Kidney tubule cell (primary cell): ENCODE data around the gene CASZ1.

Experiments used
- DNase-seq: peaks from one replicate; pipeline ENCODE4 v3.0.0-alpha.2; 2018; ENCODE audit warnings: low spot score

Gene CASZ1

DNA sequence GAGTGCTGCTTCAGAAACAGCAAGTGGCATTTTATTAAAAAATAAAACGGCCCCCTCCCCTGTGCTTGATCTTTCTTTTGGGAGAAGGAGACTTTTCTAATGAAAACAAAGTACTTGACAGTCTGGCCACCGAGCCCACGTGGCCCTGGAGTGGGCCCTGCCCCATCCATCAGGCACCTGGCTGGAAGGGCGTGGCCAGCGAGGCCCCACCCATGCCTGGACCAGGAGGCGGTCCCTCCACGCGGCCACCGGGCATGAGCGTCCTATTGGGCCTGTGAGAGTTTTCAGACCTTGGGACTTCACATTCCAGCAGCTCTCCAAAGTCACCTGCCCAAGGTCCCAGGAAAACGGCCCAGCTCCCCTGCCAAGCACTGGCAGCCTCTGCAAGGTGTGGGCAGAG, 144.7 kb downstream of the CASZ1 start:
- DNase-seq = peak; percentile 17

DNA sequence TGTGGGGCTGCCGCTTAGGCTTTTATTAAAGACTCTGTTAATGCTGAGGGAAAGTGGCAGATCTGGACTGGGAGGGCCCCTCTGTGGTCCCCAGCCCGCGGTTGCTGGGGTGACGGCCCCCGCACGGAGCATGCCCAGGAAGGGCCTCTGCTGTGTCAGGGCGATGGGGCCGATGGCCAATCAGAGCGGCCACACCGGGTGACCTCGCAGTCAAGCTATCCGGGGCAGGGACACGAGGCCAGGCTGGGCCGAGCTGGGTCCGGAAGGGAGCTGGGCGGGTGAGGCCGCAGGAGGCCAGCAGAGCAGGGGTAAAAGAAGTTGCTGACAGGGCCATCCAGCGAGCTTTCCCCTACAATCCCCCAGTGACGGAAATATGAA, 145.1 kb downstream of the CASZ1 start:
- peak; percentile 13 for DNase-seq

DNA sequence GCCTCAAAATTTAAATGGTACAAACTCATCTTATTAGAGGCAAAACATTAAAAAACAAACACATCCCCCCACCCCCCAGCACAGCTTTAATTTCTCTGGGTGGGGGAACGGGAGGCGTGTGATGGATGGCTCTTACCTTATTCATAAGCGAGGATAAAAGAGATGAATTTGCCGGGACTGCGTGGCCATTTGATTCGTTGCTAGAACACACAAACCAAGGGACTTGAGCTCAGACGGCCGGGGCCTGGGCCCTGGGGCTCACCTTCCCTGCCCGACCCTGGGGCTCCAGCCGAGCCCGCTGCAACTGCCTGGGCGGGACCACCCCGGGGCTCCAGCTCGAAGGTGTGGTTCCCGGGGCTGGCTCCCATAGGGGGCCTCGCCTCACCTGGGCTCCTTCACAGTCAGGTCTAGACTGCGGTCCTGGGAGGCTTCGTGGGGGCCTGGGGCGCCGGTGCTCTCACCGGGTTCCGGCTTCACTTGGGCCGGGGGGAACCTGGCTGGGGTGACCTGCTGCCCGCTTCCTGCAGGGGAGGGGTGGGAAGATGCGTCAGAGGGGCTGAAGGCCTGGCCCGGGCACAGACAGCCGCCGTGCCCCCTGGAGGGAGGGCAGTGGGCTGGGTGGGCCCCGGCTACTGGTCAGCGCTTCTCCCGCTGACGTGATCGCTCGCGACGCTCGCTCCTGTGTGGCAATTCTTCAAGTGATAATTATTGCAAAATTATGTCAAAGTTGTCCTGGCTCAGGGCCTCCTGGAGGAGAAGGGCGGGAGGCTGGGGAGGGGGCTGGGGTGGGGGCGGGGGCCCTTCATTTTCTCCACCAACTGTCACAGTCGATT, 145.7 kb downstream of the CASZ1 start:
- no peak for DNase-seq

DNA sequence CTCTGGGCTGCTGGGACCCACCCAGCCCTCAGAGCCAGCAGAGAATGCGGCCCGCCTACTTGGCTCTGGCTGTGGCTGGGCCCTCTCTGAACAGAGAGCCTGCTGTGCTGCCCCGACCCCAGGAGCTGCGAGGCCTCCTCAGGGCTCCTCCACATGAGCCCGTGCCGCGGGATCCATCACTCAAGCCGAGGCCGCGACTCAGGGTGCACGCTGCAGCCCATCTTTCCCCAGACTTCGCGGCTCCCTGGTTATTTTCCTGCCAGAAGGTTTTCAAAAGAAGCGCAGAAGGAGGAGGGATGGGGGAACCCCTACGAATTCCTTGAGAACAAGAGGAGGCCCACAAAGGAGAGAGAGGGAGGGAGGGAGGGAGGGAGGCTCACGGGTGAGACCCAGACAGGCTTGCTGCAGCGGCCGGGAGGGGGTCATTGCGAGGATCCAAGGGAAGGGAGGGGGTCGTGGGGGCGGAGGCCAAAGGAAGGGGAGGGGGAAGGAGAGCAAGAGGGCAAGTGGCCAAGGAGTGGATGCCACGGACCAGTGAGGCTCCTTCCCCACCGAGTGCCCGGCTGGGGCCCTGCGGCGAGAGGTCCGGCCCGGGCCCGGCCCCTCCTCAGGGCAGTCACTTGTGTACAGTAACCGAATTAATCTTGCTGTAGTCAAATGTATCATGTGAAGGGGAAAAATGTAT, 146.8 kb downstream of the CASZ1 start:
- DNase-seq = no peak

DNA sequence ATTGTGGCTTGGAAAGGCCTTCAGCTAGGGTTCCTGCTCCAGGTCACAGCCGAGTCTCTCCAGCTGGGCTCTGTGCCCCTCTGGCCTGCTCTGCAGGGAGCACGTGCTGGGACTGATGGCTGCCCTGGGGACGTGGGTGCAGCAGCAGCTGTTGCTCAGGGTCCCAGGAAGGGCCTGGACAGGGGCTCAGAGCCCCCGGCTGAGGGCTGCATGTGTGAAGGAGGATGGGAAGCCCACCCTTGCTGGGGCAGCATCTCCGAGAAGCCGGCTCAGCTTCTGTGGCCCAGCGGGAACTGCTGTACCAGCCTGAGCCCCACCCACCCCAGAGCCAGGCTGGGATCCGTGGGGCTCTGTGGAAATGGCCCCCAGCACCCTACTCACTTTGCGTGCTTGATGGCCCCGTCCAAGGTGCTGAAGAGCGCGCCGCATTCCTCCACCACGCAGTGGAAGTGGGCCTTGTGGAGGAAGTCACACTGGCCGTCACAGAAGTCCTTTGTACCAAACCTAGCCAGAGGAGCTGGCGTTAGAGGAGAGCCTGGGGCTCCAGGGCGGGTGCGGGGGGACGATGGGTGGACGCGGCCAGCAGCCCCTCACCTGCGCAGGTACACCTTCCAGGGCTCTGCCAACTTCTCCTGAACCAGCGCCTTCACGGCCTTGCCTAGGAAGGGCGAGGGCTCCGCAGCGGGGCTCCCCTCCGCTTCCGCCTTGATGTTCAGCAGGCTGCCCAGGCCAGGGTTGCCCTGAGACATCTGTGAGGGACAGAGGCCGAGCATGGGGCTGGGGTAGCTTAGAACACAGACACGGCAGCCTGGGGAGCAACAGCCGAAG, 147.5 kb downstream of the CASZ1 start:
- no peak for DNase-seq

DNA sequence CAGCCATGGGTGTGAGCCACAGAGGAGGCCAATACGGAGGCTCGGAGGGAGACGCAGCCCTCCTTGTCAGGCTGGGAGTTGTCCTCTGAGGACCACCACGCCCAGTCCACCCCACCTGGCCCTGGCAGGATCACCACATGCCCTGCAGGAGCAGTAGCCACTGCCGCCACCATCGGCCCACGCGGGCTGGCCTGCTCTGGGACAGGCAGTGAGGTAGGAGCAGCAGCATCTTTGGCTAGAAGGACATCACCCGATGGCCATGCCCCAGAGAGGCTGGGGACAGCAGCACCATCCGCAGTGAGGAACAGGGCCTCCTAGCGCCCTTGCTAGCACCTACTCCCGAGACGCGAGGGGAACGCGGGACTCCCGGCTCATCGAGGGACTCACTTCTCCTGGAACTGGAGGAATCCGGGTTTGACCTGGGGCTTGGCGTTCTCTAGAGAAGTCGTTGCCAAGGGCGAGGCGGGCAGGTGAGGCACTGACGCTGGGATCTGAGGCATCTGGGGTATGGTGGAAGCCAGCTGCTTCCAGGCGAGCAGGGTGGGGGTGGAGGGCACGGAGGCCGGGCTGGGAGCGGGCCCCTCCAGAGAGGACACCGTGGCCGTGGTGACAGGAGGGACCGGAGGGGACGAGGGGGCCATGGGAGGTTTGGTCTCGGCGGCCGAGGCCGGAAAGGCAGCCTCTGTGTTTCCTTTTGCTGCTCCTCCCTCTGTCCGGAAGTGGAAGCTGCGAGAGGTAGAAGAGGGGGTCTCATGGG, 148.9 kb downstream of the CASZ1 start:
- DNase-seq = no peak

DNA sequence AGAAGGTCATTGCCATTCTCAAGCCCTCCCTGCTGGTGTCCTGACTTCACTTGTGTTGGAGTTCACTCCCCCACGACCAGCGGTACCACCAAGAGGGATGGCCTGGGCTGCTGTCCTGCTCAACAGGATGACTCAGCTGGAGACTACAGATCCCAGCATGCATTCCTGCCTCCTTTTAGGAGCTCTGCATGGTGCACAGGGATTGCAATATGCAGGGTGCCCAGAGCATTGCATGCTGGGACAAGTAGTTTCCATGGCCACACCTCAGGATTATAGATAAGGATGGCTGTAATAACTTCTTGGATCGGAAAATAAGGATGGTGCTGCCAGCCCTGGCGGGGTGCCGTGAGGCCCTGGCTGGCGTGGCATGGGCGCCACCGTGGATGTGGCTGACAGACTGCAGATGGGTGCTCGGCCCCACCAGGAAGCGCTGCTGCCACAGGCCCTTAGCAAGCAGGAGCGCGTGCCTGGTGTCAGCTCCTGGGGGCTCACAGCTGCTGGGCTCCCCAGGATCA, 150.0 kb downstream of the CASZ1 start:
- DNase-seq = peak; percentile 51

DNA sequence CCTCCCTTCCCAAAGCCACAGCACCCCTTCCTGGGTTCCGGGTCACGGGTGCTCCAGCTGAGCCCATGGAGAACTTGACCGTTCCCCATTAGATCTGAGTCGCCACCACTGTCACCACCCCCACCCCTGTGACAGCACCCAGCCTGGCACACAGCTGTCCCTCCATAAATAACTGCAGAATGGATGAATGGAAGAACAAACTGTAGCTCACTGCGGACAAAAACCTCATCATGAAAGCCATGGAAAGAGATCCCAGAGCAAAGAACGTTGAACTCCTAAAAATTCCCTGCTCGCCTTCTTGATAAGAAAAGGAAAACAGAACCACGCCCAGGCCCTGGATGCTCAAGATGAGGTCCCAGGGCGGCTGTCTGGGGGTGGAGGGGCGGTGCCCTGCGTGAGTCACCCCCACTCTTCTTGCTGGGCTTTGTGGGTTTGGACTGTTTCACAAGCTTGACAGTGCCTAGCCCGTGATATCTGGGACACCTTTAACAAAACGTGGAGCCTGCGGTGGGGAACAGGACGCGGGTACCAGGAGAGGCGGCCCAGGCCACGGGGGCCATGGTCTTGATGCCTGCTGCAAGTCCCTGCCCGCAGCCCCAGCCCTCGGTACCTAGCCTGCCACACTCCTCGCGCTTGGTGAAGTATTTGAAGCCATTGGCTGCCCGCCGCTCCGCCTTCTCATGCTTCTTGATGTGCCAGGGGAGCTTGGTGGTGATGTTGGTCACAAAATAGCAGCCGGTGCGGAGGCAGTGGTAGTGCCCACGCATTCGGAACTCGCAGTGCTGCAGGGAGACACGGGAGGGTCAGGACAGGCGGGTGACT, 151.9 kb downstream of the CASZ1 start:
- DNase-seq = no peak

DNA sequence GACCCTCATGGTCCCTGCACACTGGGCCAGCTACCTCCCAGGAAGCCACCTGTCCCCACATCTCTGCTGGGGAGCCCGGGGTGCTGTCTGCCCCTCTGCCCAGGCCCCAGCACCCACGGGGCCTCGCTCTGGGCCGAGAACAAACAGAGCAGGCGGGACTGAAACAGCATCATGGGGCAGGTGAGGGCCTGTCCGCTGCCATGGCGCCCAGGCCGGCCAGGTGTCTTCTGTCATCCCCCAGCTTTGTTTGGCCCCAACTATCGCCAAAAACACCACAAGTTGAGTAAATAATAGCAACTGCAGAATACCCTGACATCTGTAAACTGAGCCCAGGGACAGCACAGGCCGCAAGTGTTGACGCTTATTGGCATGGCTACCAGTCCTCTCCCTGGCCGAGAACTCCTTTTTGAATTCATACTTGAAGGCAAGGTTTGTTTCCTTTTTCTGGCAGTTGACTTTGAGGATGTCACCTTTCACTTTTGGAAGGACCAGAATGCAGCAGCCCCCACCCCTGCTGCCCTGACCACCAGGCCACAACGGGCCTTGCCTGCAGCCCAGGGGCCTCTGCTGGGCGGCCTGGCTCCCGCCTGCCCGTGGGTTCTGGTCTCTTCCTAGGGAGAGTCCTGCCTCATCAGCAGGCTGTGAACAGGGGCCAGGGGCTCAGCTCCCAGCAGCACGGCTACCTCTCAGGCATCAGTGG, 152.7 kb downstream of the CASZ1 start:
- no peak for DNase-seq

DNA sequence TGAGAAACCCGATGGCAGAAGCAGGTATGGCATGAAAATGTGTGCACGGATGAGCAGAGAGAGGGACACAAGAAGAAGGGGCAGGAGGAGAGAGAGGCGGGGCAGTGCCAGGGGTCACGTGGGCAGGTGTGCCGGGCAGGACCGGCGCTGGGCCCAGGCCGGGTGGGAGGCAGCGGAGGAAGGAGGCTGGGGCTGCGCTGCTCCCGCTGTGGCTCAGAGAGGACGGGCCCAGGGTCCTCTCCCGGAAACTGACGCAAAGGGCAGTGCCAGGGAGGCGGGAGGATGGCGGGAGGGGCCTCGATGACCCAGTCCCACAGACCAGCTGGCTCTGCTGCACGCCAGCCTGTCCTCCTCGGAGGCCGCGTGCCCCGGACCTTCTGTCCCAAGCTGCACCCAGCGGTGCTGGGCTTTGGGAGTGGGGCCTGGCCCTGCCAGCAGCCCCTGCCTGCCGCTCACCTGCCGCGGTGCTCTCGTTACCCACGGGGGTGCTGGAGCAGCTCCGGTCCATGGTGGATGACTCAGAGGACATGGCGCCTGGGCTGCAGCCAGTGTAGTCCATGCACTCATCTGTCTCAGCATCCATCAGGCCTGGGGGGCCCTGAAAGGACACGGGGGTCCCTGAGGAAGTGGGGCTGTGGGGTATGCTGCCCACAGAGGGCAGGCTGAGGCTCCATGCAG, 153.9 kb downstream of the CASZ1 start:
- no peak for DNase-seq

DNA sequence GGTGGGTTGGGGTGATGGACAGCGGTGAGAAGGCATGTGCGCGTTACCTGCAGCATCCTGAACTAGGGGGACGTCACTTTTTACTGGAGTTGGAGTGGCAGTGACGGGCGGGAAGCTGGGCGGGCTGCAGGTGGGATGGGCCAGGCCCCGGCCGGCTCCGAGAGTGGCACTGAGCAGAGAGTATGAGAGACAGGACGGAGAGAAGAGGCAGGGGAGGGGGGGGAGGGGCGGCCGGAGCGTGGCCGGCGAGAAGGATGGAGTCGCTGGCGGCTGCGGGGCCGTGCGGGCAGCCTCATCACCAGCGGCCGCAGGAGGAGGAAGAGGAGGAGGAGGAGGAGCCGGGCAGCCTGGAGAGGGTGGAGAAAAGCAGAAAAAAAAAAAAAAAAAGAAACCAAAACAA, 154.5 kb downstream of the CASZ1 start:
- no peak for DNase-seq

DNA sequence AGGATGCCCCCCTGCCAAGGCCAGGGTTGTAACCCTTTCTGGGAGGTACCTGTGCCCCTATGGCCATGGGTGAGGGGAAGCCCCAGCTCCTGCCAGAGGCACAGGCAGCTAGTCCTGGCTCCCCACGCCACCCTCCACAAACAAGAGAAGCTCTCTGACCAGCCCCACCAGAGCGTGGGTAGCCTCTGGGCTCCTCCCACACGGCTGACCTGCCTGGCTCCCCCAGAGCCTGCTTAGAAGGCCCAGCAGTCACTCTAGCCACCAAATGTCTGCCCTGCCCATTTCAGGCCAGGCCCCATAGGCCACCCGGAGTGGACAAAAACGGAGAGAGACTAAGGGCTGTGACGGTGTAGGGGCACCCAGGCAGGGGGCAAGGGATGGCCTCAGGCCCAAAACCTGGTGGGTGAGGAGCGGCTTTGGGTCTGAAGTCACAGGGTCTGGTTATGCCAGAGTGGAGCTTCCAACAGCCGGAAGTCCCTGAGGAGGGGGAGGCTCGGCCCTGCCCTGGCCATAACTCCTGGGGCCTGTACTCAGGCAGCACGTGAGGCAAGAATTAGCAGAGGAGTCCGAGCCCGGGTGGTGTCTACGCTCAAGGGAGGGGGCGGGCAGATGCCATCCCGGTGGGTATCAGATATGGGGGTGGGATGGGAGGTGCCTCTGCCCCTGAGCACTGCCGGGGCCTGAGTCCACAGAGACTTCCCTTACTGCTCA, 155.4 kb downstream of the CASZ1 start:
- DNase-seq = no peak

DNA sequence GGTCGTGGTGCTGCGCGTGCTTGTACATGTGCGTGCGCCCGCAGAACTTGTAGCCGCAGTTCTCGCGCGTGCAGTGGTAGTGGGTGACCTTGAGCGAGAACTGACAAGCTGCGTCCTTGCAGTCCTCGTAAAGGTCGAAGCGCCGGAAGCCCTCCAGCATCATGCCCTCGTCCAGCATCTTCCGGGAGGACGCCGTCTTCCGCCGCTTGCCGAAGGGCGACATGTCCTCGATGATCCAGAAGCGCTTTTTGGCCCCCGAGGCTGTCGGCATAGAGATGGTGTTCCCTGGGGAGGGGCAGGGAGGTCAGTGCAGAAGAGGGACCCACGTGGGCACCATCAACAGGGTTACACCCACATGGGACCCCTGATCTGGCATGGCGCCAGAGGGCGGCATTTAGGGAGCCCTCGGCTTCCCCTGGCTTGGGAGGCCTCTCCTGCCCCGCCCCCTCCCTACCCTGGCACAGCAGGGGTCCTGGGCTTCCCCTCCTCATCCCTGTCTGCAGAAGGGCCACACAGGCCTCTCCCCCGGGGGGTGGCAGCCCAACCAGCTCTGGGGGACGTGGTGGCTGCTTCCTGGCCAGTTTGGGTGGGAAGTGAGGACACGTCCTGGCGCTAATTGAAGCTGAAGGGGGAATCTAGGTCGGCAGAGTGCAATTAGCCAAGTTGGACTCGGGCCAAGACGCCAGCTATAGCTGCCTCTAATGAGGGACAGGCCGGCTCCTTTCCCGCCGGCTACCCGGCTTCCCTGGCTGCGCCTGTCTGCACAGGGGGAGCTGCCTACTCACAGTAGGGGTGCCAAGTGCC, 156.5 kb downstream of the CASZ1 start:
- no peak for DNase-seq

DNA sequence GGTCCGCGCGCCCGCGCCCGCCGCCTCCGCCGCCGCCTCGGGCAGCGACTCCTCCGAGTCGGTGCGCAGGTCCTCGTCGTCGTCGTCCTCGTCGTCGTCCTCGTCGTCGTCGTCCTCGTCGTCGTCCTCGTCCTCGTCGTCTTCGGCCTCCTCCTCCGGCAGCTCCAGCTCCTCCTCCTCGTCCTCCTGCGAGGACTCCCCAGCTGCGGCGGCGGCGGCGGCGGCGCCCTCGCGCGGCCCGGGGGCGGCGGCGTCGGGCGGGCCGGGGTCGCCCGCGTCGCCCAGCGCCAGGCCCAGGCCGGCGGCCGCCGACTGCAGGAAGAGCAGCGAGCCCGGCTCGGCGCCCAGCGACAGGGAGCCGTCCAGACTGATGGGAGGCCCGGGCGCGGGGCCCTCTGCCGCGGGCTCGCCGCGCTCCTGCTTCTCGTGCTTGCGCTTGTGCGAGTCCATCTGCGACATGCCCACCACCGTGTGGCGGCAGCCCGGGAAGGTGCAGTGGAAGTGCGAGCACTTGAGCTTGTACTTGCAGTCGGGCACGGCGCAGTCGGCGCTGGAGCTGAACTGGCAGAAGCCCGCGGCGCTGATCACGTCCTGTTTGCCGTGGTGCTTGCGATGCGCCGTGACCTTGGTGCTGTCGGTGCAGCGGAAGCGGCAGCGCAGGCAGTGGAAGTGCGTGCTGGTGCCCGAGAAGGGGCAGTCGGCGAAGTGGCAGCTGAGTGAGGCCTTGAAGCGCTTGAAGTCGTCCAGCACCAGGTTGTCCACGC, 157.3 kb downstream of the CASZ1 start:
- no peak for DNase-seq

DNA sequence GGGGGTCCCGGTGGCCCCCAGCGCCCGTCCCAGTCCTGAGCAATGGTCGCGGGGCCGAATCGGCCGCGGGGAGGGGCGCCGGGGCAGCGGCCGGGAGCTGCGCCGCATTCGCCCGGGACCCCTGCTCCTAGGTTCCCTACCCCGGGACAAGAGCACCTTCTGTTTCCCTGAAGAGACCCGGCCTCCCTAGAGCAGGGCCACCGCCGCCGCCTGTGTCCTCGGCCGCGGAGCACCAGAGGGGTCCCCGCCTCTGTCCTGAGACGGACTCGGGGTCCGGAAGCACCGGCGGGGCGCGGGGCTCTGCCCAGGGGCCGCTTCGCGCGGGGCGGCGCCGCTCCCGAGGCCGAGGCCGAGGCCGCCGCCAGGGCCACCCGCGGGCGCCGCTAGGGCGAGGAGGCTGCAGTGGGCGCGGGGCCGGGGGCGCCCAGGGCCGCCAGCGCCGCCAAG, 157.9 kb downstream of the CASZ1 start:
- DNase-seq = no peak

DNA sequence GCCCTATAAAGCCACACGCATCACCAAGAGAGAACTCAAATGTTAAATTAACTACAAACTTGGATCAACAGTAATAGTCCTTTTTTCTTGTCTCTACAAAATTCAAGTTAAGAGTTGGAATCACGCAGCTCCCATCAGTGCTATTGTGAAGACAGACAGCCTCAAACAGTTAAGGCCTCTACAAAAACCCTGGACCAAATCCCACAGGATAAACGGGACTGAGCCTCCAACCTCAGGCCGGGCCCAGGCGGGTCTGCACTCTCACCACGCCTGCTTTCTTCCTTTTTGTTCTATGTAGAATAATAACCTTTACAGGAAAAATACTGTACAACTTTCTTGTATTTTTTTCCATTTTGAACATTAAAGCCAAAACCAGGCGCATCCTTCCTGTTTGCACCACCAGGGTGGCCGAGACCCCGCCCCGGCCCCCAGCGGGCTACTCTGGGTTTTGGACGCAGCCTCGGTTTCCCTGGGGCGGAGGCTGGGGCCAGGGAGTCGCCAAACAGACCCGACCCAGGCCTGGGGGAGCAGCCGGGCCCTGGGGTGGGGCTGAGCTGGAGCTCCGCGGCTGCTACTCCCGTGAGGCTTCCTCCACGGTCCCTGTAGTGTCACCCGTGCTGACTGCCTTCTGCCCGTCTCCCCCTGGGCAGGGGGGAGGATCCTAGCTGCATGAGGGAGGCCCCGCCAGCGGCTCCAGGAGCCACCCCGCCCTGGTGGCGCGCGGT, 158.4 kb downstream of the CASZ1 start:
- no peak for DNase-seq

DNA sequence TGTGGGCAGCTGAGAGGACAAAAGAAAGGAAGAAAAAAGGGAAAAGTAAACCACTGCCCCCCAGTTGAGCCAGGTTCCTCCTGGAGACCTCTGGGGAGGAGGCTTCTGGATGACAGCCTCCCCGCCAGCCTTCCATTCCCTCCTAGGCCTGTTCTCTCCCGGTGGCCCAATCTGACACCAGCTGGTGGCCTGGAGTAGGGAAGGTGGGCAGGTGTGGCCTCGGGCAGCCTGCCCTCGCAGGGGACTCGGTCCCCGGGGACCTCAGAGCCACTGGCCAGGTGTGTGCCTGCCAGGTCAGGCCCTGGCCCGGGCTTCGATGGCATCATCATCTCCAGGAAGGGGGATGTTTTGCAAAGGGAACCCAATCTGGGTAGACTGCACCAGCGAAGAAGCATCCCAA, 159.0 kb downstream of the CASZ1 start:
- no peak for DNase-seq
